GM12801 (cell line): ENCODE data around the gene PLEKHG7.

Experiments used
- CTCF ChIP-seq: IDR thresholded peaks from one replicate; pipeline ENCODE4 v1.5.1; 2011; ENCODE audit warnings: control low read depth; ENCODE audit not compliant: insufficient read length; ENCODE audit errors: extremely low read depth

Gene PLEKHG7

GRCh38 chr12:92668739-92669138 lies 34.0 kb upstream of the PLEKHG7 start:
- TF ChIP-seq CTCF = no peak

- TF ChIP-seq CTCF = no peak
Observed at GRCh38 chr12:92673756-92674155, 29.0 kb upstream of the PLEKHG7 start.

- TF ChIP-seq CTCF = no peak
Observed at GRCh38 chr12:92674500-92674899, 28.3 kb upstream of the PLEKHG7 start.

- no peak for TF ChIP-seq CTCF
Observed at GRCh38 chr12:92675092-92675865, 27.5 kb upstream of the PLEKHG7 start.

GRCh38 chr12:92676710-92677109 lies 26.1 kb upstream of the PLEKHG7 start:
- no peak for TF ChIP-seq CTCF

- no peak for TF ChIP-seq CTCF
Observed at GRCh38 chr12:92690601-92691000, 12.2 kb upstream of the PLEKHG7 start.

- TF ChIP-seq CTCF = no peak
Observed at GRCh38 chr12:92695056-92695455, 7.7 kb upstream of the PLEKHG7 start.
